Measurements from ENCODE around the gene SAT2. TPM values are rescaled to one million over a fixed set of nuclear protein-coding genes. Genes with fewer than 3 reads are reported as not detected.
A peak's percentile ranks its signal among the peaks of the same experiment; 100 is the strongest.

The SAT2 gene
- total RNA-seq, 1 experiment from 2014 or later = 33.0 TPM

DNA sequence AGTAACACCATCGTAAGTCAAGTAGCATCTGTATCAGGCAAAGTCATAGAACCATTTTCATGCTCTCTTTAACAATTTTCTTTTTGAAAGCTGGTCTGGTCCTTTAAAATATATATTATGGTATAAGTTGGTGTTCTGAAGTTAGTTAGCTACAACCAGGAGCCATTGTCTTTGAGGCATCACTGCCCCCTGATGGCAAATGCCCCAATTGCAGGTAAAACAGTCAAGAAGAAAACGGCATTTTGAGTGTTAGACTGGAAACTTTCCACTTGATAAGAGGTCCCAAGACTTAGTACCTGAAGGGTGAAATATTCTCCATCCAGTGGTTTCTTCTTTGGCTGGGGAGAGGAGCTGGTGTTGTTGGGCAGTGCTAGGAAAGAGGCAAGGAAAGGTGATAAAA is 45.6 kb upstream of the SAT2 start:
- Histone ChIP-seq H3K4me3 (ENCODE audit: low read depth, low read length) (no peak overlapping the region), H3K4me1 (no peaks in the 10 kb centered on the region), H3K27me3 (replicated peaks; ENCODE audit: control insufficient read depth, insufficient read depth, low read length) (no peaks in the 10 kb centered on the region), H3K36me3 (ENCODE audit: control insufficient read depth, insufficient read depth, low read length) (no peaks in the 10 kb centered on the region; the same call in 1 of the 2 replicates), H3K9me3 (no peaks in the 10 kb centered on the region)
- Mint-ChIP-seq H3K36me3 (ENCODE audit: insufficient read depth, unreplicated experiment) (peaks cover 45% of the 10 kb centered on the region), H3K27ac (ENCODE audit: unreplicated experiment) (no peak overlapping the region), H3K9me3 (ENCODE audit: unreplicated experiment) (peaks cover 10% of the 10 kb centered on the region), H3K4me3 (ENCODE audit: unreplicated experiment) (no peak overlapping the region), H3K4me1 (ENCODE audit: low read depth, unreplicated experiment) (no peaks in the 10 kb centered on the region), H3K27me3 (ENCODE audit: insufficient read depth, unreplicated experiment) (no peaks in the 10 kb centered on the region)
- TF ChIP-seq, protein P1, sequence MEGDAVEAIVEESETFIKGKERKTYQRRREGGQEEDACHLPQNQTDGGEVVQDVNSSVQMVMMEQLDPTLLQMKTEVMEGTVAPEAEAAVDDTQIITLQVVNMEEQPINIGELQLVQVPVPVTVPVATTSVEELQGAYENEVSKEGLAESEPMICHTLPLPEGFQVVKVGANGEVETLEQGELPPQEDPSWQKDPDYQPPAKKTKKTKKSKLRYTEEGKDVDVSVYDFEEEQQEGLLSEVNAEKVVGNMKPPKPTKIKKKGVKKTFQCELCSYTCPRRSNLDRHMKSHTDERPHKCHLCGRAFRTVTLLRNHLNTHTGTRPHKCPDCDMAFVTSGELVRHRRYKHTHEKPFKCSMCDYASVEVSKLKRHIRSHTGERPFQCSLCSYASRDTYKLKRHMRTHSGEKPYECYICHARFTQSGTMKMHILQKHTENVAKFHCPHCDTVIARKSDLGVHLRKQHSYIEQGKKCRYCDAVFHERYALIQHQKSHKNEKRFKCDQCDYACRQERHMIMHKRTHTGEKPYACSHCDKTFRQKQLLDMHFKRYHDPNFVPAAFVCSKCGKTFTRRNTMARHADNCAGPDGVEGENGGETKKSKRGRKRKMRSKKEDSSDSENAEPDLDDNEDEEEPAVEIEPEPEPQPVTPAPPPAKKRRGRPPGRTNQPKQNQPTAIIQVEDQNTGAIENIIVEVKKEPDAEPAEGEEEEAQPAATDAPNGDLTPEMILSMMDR (IDR thresholded peaks at IDR 0.05; ENCODE audit: insufficient read depth in 1 of 2, low read depth in 1 of 2, low read length in 1 of 2, severe bottlenecking in 1 of 2, unreplicated experiment in 1 of 2) = no peak
- ChIA-PET CTCF (no interaction called here), POLR2A (interaction anchor here (0.6 kb wide), 1 partner anchor 40 kb away, joined by 5 read pairs; no protein-coding TSS in a partner anchor)
- no TSS peak for BruUV-seq (replicated peaks)
- intact Hi-C loops (cut with micrococcal nuclease; ENCODE audit: unreplicated experiment) = no loop called here
- DNase-seq = peak in 1 of 2 experiments; percentile 10

DNA sequence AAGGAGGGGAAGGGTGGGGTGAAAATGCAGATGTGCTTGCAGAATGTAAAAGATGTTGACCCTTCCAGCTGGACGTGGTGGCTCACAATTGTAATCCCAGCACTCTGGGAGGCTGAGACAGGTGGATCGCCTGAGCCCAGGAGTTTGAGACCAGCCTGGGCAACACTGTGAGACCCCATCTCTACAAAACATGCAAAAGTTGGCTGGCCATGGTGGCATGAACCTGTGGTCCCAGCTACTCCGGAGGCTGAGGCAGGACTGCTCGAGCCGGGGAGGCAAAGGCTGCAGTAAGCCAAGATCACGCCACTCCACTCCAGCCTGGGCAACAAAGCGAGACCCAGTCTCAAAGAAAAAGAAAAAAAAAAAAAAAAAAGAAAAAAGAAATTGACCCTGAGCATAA is 40.9 kb upstream of the SAT2 start:
- peaks cover 1% of the 10 kb centered on the region for H3K9me3 Mint-ChIP-seq (ENCODE audit: unreplicated experiment)
- no peaks in the 10 kb centered on the region for H3K4me1 Mint-ChIP-seq (ENCODE audit: low read depth, unreplicated experiment)
- H3K4me1 ChIP-seq = no peaks in the 10 kb centered on the region
- ChIA-PET CTCF (no interaction called here), POLR2A (no interaction called here)
- DNase-seq = no peak
- no peak overlapping the region for H3K4me3 ChIP-seq (ENCODE audit: low read depth, low read length)
- H3K27me3 Mint-ChIP-seq (ENCODE audit: insufficient read depth, unreplicated experiment) = no peaks in the 10 kb centered on the region
- H3K9me3 ChIP-seq = no peaks in the 10 kb centered on the region
- H3K36me3 Mint-ChIP-seq (ENCODE audit: insufficient read depth, unreplicated experiment) = peaks cover 16% of the 10 kb centered on the region
- BruUV-seq (replicated peaks) = no TSS peak
- H3K27ac Mint-ChIP-seq (ENCODE audit: unreplicated experiment) = no peak overlapping the region
- TF ChIP-seq, protein P1 (IDR thresholded peaks at IDR 0.05; ENCODE audit: insufficient read depth in 1 of 2, low read depth in 1 of 2, low read length in 1 of 2, severe bottlenecking in 1 of 2, unreplicated experiment in 1 of 2) = no peak
- H3K4me3 Mint-ChIP-seq (ENCODE audit: unreplicated experiment) = no peak overlapping the region
- H3K27me3 ChIP-seq (replicated peaks; ENCODE audit: control insufficient read depth, insufficient read depth, low read length) = no peaks in the 10 kb centered on the region
- no peaks in the 10 kb centered on the region for H3K36me3 ChIP-seq (ENCODE audit: control insufficient read depth, insufficient read depth, low read length)
- intact Hi-C loops (cut with micrococcal nuclease; ENCODE audit: unreplicated experiment) = no loop called here

DNA sequence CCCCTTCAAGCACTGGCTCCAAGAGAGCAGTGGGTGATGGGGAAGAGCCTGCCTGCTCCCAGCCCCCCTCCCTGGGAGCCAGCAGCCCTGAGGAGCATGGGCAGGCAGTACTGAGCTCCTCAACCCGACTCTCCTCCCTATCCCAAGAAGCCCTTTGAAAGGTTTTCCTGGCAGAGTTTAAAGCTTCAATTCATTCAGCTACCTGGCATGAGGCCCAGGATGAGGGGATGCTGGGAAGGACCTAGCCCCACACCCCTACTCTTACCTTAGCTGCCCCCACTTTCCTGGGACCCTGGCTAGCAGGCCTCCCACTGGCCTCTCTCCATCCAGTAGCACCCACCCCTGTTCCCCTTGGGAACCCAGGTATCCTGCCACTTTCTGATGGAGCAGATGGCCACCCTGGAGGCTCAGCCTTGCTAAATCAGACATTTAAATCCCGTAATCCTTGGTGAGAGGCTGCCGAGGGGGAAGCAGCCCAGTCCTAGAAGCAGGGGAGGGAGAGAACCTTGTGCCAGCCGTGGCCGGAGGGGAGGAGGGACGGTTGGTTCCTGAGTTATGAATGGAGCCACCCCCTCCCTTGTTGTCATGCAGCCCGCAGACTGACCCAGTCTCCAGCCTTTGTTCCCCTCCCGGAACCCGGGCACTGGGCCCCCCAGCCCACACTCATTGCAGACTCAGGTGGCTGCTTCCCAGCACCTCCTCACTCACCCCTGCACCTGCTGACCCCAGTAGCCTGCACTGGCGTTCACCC is 40.2 kb upstream of the SAT2 start:
- no peaks in the 10 kb centered on the region for H3K9me3 Mint-ChIP-seq (ENCODE audit: unreplicated experiment)
- H3K9me3 ChIP-seq = no peaks in the 10 kb centered on the region

More for the DNA sequence above, 40.2 kb upstream of the SAT2 start:
- H3K36me3 Mint-ChIP-seq (ENCODE audit: insufficient read depth, unreplicated experiment) = peaks cover 12% of the 10 kb centered on the region
- CTCF ChIA-PET = no interaction called here
- BruUV-seq (replicated peaks) = no TSS peak
- H3K4me1 Mint-ChIP-seq (ENCODE audit: low read depth, unreplicated experiment) = no peaks in the 10 kb centered on the region
- Histone ChIP-seq H3K36me3 (ENCODE audit: control insufficient read depth, insufficient read depth, low read length) (no peaks in the 10 kb centered on the region), H3K4me3 (ENCODE audit: low read depth, low read length) (no peak overlapping the region), H3K27me3 (replicated peaks; ENCODE audit: control insufficient read depth, insufficient read depth, low read length) (no peaks in the 10 kb centered on the region), H3K4me1 (no peaks in the 10 kb centered on the region)
- no peak overlapping the region for H3K4me3 Mint-ChIP-seq (ENCODE audit: unreplicated experiment)
- no peaks in the 10 kb centered on the region for H3K27me3 Mint-ChIP-seq (ENCODE audit: insufficient read depth, unreplicated experiment)
- POLR2A ChIA-PET = no interaction called here
- H3K27ac Mint-ChIP-seq (ENCODE audit: unreplicated experiment) = no peak overlapping the region
- intact Hi-C loops (cut with micrococcal nuclease; ENCODE audit: unreplicated experiment) = no loop called here
- DNase-seq = no peak
- TF ChIP-seq, protein P1 (IDR thresholded peaks at IDR 0.05; ENCODE audit: insufficient read depth in 1 of 2, low read depth in 1 of 2, low read length in 1 of 2, severe bottlenecking in 1 of 2, unreplicated experiment in 1 of 2) = no peak

All from Caco-2 (cell line).